Measurements from ENCODE around the gene NEURL1. TPM values are rescaled to one million over a fixed set of nuclear protein-coding genes. Genes with fewer than 3 reads are reported as not detected.

The NEURL1 gene
- total and polyA plus RNA-seq, 2 donors (not counting 1 experiment from before 2014, with no cell fraction given), result 0.30 to 0.57 TPM

DNA sequence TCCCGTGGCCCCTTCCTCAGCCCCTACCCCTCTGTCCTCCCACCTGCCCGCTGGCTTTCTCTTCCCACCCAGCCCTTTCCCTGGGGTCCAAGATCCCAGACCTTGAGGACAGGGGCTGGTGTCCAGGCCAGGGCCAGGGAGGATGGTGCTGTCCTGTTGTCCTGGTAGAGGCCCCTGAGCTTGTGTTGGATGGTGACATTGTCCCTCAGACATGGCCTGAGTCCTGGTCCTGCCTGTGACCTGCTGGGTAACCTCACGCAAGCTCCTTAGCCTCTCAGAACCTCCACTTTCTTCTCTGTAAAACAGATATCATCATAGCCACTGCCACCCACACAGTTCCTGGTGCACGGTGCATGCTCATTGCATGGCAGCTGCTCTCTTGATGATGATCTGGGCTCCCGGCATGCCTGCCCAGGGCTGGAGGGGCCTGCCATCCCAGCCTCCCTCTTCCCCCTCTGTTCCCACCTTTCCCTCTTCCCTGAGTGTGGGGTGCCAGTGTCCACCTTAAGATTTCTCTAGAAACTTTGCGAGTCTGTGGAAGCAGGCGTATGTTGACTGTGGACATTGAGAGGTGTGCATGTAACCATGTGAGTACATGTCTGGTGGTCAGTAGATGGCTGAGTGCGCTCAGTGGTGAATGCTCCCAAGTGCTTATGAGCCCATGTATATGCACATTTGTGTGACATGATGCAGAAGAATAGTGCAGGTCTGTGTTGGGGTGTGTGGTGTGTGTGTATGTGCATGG is 60.4 kb downstream of the NEURL1 start:
- Histone ChIP-seq H4K20me1 (ENCODE audit: control insufficient read depth, insufficient read depth, low read length, poor library complexity, severe bottlenecking) (no peaks in the 10 kb centered on the region), H3K36me3 (replicated peaks in 1 of 2; ENCODE audit: control extremely low read depth in 1 of 2, control insufficient read depth in 1 of 2, extremely low read depth in 1 of 2, insufficient read depth in 2 of 2, low read length in 1 of 2) (no peaks in the 10 kb centered on the region), H3K9me3 (ENCODE audit: control extremely low read depth in 1 of 3, control insufficient read depth in 2 of 3, insufficient read depth in 1 of 3, low read length in 2 of 3) (peaks cover 0 to 3% (median 0%) of the 10 kb centered on the region in 3 donors), H3K27me3 (replicated peaks in 1 of 4; ENCODE audit: control extremely low read depth in 1 of 4, control insufficient read depth in 3 of 4, insufficient read depth in 4 of 4, low read length in 3 of 4) (peaks cover 0 to 29% (median 17%) of the 10 kb centered on the region in 4 experiments), H3K79me2 (ENCODE audit: control insufficient read depth, insufficient read depth, low read length) (no peaks in the 10 kb centered on the region), H3K4me2 (replicated peaks; ENCODE audit: low read depth, low read length, poor library complexity, severe bottlenecking) (no peak overlapping the region), H3K9ac (ENCODE audit: low read length) (no peak overlapping the region), H3K4me1 (ENCODE audit: control insufficient read depth in 2 of 2, insufficient read depth in 2 of 2, low read length in 2 of 2) (peaks cover 5 to 8% of the 10 kb centered on the region in 2 donors), H3K4me3 (ENCODE audit: control extremely low read depth in 1 of 5, extremely low read depth in 1 of 5, insufficient read depth in 1 of 5, low read depth in 2 of 5, low read length in 4 of 5) (no peak overlapping the region), H2AFZ (ENCODE audit: insufficient read depth, low read depth, low read length, poor library complexity, severe bottlenecking) (no peak overlapping the region), H3K27ac (ENCODE audit: low read length in 2 of 2) (no peak overlapping the region)
- no peak for DNase-seq
- intact Hi-C loops (cut with micrococcal nuclease), result no loop called here
- Mint-ChIP-seq H3K4me1 (peaks cover 12% of the 10 kb centered on the region), H3K27me3 (peaks cover 41% of the 10 kb centered on the region), H3K4me3 (peak overlapping the region; percentile 70), H3K27ac (no peak overlapping the region), H3K9me3 (ENCODE audit: insufficient read depth) (no peaks in the 10 kb centered on the region)
- WGBS (ENCODE audit: insufficient coverage), result 83% methylated on average over 7 of the region's 8 CpGs
- no peak for ATAC-seq (ENCODE audit: low read depth)
- no peak for TF ChIP-seq EZH2 (IDR thresholded peaks at IDR 0.05; ENCODE audit: borderline replicate concordance, insufficient read depth, low read depth, low read length, poor library complexity, severe bottlenecking)
- TF ChIP-seq, protein P1, sequence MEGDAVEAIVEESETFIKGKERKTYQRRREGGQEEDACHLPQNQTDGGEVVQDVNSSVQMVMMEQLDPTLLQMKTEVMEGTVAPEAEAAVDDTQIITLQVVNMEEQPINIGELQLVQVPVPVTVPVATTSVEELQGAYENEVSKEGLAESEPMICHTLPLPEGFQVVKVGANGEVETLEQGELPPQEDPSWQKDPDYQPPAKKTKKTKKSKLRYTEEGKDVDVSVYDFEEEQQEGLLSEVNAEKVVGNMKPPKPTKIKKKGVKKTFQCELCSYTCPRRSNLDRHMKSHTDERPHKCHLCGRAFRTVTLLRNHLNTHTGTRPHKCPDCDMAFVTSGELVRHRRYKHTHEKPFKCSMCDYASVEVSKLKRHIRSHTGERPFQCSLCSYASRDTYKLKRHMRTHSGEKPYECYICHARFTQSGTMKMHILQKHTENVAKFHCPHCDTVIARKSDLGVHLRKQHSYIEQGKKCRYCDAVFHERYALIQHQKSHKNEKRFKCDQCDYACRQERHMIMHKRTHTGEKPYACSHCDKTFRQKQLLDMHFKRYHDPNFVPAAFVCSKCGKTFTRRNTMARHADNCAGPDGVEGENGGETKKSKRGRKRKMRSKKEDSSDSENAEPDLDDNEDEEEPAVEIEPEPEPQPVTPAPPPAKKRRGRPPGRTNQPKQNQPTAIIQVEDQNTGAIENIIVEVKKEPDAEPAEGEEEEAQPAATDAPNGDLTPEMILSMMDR (IDR thresholded peaks at IDR 0.05), result no peak
- POLR2A ChIA-PET, result no interaction called here
- CTCF ChIA-PET, result no interaction called here
